ENCODE measurements around the gene DLX2. TPM values are rescaled to one million over a fixed set of nuclear protein-coding genes. Genes with fewer than 3 reads are reported as not detected.

The DLX2 gene
- total and polyA plus RNA-seq, 2 donors, result 0.09 to 0.43 TPM

DNA sequence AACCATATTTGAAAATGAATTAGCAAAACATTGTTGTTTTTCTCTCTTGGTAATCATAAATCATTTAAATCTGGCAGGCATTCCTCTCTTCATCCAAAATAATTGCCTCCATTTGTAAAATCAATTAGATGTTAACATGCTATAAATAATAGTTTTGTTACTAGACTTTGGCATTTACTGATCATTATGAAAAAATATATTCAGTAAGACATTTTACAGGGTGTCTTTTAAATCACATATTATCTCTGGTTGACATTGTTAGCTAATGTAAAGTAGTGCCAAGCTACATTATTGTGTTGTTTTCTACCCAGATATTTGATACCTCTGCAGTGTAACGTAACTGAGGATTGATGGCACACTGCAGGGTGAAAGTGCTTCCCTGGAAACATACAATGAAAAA, 49.2 kb downstream of the DLX2 start:
- no peak overlapping the region for H3K27ac ChIP-seq (ENCODE audit: low read depth in 1 of 2, low read length in 1 of 2)
- H3K27me3 ChIP-seq (ENCODE audit: control insufficient read depth in 2 of 2, insufficient read depth in 1 of 2, low read length in 1 of 2), result no peaks in the 10 kb centered on the region
- H3K9me3 ChIP-seq (ENCODE audit: control insufficient read depth in 2 of 2, insufficient read depth in 1 of 2, low read length in 1 of 2), result no peaks in the 10 kb centered on the region
- WGBS, result 96% methylated on average over 1 of the region's 1 CpG
- H3K4me1 ChIP-seq (ENCODE audit: control insufficient read depth in 2 of 2, insufficient read depth in 2 of 2, low read length in 2 of 2), result no peaks in the 10 kb centered on the region
- H3K36me3 ChIP-seq (ENCODE audit: control insufficient read depth in 2 of 2, insufficient read depth in 2 of 2, low read length in 1 of 2), result no peaks in the 10 kb centered on the region
- no peak for DNase-seq (ENCODE audit: low read depth in 6 of 9, low spot score in 9 of 9)
- no peak overlapping the region for H3K4me3 ChIP-seq (ENCODE audit: low read length in 2 of 2)

DNA sequence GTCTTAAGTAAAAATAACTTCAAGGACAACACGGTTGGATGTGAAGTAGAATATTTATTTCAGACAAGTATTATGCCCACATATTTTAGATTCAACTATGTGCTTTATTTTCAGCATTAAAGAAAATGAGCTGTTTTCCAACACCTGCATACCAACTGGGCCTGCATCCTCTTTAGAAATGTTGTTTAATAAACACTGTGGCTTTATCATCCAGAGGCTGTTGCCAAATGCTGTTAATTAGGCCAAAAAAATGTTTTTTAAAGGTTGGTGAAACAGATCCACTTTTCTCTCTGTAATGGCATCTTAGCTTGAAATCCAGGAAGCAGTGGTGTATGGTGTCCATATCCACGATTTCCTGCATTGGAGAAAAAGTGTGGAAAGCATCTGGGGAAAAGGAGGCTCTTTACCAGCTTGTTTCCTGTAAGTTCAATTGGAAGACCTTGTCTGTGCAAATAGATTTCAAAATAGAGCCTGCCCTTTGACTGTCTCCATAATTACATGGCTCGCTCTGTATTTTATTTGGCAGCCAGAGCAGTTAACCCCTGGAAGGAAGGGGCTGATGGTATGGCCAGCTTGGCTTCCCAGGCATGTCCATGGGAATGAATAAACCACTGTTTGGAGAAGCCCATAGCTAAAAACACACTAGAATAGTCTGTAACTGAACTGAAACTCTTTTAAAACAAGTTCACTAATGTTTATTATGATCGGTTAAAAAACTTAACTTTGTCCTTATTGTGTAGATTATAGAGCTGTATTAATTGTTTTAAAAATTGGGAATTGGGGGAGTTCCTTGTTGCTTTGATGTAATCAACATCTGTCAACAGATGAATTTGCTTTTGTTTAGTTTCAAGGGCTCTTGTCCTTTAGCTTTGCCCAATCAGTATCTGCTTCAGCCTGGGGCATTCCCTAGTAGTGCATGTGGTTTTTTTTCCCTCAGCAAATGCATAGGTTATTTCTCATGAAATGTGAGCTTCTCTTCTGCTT, 50.4 kb downstream of the DLX2 start:
- WGBS, result 83% methylated on average over 4 of the region's 4 CpGs
- DNase-seq (ENCODE audit: low read depth in 6 of 9, low spot score in 9 of 9), result no peak
- H3K27ac ChIP-seq (ENCODE audit: low read depth in 1 of 2, low read length in 1 of 2), result no peak overlapping the region

DNA sequence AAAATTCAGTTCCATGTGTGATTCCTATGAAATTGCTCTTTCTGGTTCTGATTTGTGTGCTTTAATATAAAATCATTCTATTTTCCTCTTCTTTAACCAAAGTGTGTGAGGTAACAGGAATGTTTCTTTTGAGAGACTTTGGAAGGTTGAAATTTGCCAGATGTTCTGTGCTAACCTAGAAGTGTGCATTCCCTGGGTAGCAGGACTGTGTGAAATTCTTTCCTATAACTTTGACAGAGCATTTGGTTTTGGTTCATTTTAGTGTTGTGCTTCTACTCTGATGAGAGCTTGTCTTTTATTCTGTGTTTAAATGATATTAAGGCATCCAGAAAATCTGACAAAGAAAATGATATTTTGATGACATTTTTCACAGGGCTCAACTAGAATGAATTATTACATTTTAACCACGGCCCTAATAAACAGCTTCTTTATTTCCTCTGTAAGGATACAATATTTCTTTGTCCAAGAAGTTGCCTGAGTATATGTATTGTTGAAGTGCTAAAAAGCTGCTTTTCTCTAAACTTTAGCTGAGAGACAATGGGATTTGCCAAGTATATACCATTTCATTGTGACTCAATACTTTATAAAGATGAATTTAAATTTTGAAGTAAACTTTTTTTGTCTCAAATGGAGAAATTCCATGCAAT, 52.1 kb downstream of the DLX2 start:
- WGBS, result 99% methylated on average over 1 of the region's 1 CpG
- no peak for DNase-seq (ENCODE audit: low read depth in 6 of 9, low spot score in 9 of 9)
- H3K27me3 ChIP-seq (ENCODE audit: control insufficient read depth in 2 of 2, insufficient read depth in 1 of 2, low read length in 1 of 2), result no peaks in the 10 kb centered on the region
- no peaks in the 10 kb centered on the region for H3K9me3 ChIP-seq (ENCODE audit: control insufficient read depth in 2 of 2, insufficient read depth in 1 of 2, low read length in 1 of 2)
- H3K4me3 ChIP-seq (ENCODE audit: low read length in 2 of 2), result no peak overlapping the region
- no peaks in the 10 kb centered on the region for H3K36me3 ChIP-seq (ENCODE audit: control insufficient read depth in 2 of 2, insufficient read depth in 2 of 2, low read length in 1 of 2)
- H3K4me1 ChIP-seq (ENCODE audit: control insufficient read depth in 2 of 2, insufficient read depth in 2 of 2, low read length in 2 of 2), result no peaks in the 10 kb centered on the region
- H3K27ac ChIP-seq (ENCODE audit: low read depth in 1 of 2, low read length in 1 of 2), result no peak overlapping the region

More for the DNA sequence above, 50.4 kb downstream of the DLX2 start:
- Histone ChIP-seq H3K36me3 (ENCODE audit: control insufficient read depth in 2 of 2, insufficient read depth in 2 of 2, low read length in 1 of 2) (no peaks in the 10 kb centered on the region), H3K9me3 (ENCODE audit: control insufficient read depth in 2 of 2, insufficient read depth in 1 of 2, low read length in 1 of 2) (no peaks in the 10 kb centered on the region), H3K27me3 (ENCODE audit: control insufficient read depth in 2 of 2, insufficient read depth in 1 of 2, low read length in 1 of 2) (no peaks in the 10 kb centered on the region), H3K4me1 (ENCODE audit: control insufficient read depth in 2 of 2, insufficient read depth in 2 of 2, low read length in 2 of 2) (no peaks in the 10 kb centered on the region), H3K4me3 (ENCODE audit: low read length in 2 of 2) (no peak overlapping the region)

DNA sequence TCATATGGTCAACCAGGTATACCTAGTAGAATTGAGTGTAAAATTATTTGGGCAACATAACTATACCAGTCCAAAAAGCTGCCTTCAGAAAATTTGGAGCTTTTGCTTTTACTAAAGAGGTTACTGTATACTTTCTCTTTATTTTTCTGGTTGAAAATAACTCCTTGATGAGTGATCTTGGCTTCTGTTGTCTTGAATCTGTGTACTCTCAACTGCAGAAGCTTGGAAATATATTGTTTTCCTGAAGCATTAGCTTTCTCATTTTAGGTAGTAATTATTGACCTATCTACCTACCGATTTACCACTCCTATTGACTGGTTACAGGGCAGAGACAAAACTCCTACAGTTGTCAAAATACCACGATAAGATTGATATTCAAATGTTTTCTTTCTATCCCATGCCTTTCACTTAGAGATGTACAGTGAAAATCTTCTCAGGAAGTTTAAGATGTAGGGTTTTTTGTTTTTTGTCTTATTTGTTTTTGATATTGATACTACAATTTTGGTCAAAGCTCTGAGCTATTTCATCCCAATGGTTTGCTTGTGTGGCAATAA, 53.1 kb downstream of the DLX2 start:
- no peak for DNase-seq (ENCODE audit: low read depth in 6 of 9, low spot score in 9 of 9)
- H3K4me1 ChIP-seq (ENCODE audit: control insufficient read depth in 2 of 2, insufficient read depth in 2 of 2, low read length in 2 of 2), result no peaks in the 10 kb centered on the region
- no peak overlapping the region for H3K27ac ChIP-seq (ENCODE audit: low read depth in 1 of 2, low read length in 1 of 2)
- H3K27me3 ChIP-seq (ENCODE audit: control insufficient read depth in 2 of 2, insufficient read depth in 1 of 2, low read length in 1 of 2), result no peaks in the 10 kb centered on the region
- 97% methylated on average over 2 of the region's 2 CpGs for WGBS
- no peaks in the 10 kb centered on the region for H3K9me3 ChIP-seq (ENCODE audit: control insufficient read depth in 2 of 2, insufficient read depth in 1 of 2, low read length in 1 of 2)
- H3K36me3 ChIP-seq (ENCODE audit: control insufficient read depth in 2 of 2, insufficient read depth in 2 of 2, low read length in 1 of 2), result no peaks in the 10 kb centered on the region
- no peak overlapping the region for H3K4me3 ChIP-seq (ENCODE audit: low read length in 2 of 2)

Other genes starting within 250 kb of the DLX2 start
- 21.3 TPM for gene SLC25A12, start 208.7 kb downstream of the DLX2 start, total RNA-seq
- 26.9 TPM for gene SLC25A12, start 208.7 kb downstream of the DLX2 start, polyA plus RNA-seq
- 74.3 TPM for gene HAT1, start 180.4 kb downstream of the DLX2 start, total RNA-seq
- gene HAT1, start 180.4 kb downstream of the DLX2 start, polyA plus RNA-seq, result 53.2 TPM
- 2.4 TPM for gene METAP1D, start 102.9 kb downstream of the DLX2 start, total RNA-seq
- gene METAP1D, start 102.9 kb downstream of the DLX2 start, polyA plus RNA-seq, result 4.2 TPM
- gene DLX1, start 17.4 kb downstream of the DLX2 start, total RNA-seq, result 0.09 TPM
- 0.23 TPM for gene DLX1, start 17.4 kb downstream of the DLX2 start, polyA plus RNA-seq

All from thymus (tissue), 11 donors.